ENCODE data around the gene OGT.

OGT gene

GRCh38 chrX:71525316-71525715, 7.6 kb upstream of the OGT start:
- no peak overlapping the region for H3K4me3 Mint-ChIP-seq
- H3K9me3 Mint-ChIP-seq: no peaks in the 10 kb centered on the region
- H3K27me3 Mint-ChIP-seq: no peaks in the 10 kb centered on the region
- H3K36me3 Mint-ChIP-seq (ENCODE audit: low read depth): no peaks in the 10 kb centered on the region
- intact Hi-C loops (cut with micrococcal nuclease): no loop called here
- H3K4me1 Mint-ChIP-seq (ENCODE audit: low read depth): no peaks in the 10 kb centered on the region
- H3K27ac Mint-ChIP-seq: no peak overlapping the region

- Mint-ChIP-seq H3K9me3 (no peaks in the 10 kb centered on the region), H3K4me3 (peak overlapping the region; percentile 99), H3K36me3 (ENCODE audit: low read depth) (peaks cover 27% of the 10 kb centered on the region), H3K27me3 (no peaks in the 10 kb centered on the region), H3K27ac (peak overlapping the region; percentile 98), H3K4me1 (ENCODE audit: low read depth) (peaks cover 7% of the 10 kb centered on the region)
- intact Hi-C loops (cut with micrococcal nuclease): loop anchor here (2.0 to 5.0 kb wide), 2 partner anchors 40 to 165 kb away; partner anchors contain the start of gene TAF1
Observed at GRCh38 chrX:71532078-71532752, 689 bp upstream of the OGT start.

- no peaks in the 10 kb centered on the region for H3K9me3 Mint-ChIP-seq
- H3K4me1 Mint-ChIP-seq (ENCODE audit: low read depth): peaks cover 7% of the 10 kb centered on the region
- H3K36me3 Mint-ChIP-seq (ENCODE audit: low read depth): peaks cover 32% of the 10 kb centered on the region
- intact Hi-C loops (cut with micrococcal nuclease): loop anchor here (2.0 to 5.0 kb wide), 2 partner anchors 41 to 167 kb away; partner anchors contain the start of gene TAF1
- H3K27ac Mint-ChIP-seq: peak overlapping the region; percentile 98
- H3K4me3 Mint-ChIP-seq: peak overlapping the region; percentile 99
- H3K27me3 Mint-ChIP-seq: no peaks in the 10 kb centered on the region
Observed at GRCh38 chrX:71533516-71533850, 579 bp downstream of the OGT start.

GRCh38 chrX:71533851-71534561, 1.1 kb downstream of the OGT start:
- Mint-ChIP-seq H3K4me3 (peak overlapping the region; percentile 99), H3K4me1 (ENCODE audit: low read depth) (peaks cover 7% of the 10 kb centered on the region), H3K36me3 (ENCODE audit: low read depth) (peaks cover 32% of the 10 kb centered on the region), H3K27ac (peak overlapping the region; percentile 98), H3K9me3 (no peaks in the 10 kb centered on the region), H3K27me3 (no peaks in the 10 kb centered on the region)
- intact Hi-C loops (cut with micrococcal nuclease): loop anchor here (2.0 to 5.0 kb wide), 2 partner anchors 42 to 167 kb away; partner anchors contain the start of gene TAF1

DNA sequence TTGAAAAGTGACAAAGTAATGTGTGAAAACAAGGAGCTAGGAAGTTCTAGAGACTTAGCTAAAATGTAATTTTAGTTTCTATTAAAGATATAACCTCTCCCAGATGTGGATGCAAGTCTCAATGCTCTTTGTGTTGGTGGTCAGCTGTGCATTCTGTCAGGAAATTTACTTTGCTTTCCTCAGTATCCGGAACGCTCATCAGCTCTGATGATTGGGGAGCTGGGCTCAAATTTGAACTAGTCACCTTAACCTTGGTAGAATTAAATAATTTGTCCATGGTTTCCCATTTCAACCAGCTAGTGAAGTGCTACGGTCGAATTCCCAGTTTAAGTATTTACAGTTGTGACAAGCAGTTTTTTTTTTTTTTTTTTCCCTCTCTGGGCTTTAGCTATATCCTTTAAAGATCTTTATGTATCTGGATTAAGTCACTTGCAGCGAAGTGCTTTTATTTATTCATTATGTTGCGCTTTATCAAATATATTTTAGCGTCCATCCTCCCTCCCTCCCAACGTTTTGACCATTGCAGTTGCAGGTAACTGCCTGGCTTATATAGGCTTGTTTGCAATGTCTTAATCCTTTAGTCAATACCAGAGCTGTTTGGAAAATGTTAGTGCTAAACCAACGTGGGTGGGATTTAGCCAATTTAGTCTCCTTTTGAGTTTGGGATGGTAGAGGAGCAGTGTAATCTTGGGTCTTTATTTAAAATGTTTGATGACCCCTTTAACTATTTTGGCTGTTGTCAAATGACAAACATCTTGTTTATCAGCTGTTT, 2.1 kb downstream of the OGT start:
- peaks cover 32% of the 10 kb centered on the region for H3K36me3 Mint-ChIP-seq (ENCODE audit: low read depth)
- H3K4me1 Mint-ChIP-seq (ENCODE audit: low read depth): peaks cover 12% of the 10 kb centered on the region
- intact Hi-C loops (cut with micrococcal nuclease): loop anchor here (5.0 kb wide), 1 partner anchor 43 kb away; no protein-coding TSS in a partner anchor

DNA sequence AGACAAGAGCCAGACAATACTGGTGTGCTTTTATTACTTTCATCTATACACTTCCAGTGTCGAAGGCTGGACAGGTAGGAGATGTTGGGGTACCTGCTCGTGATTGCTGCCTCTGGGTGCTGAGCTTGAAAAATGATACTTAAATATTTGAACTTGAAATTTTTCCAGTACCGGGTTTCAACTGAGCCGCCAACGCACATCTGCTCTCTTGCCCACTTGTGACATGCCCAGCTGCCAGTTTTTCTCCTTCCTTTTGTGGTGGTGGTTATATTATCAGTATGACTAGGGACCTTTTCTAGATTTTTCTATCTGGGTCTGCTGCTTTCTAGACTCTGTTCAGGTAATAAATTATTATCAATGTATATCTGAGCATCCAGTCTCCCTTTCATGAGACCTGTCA, 3.4 kb downstream of the OGT start:
- Mint-ChIP-seq H3K4me3 (peak overlapping the region; percentile 49), H3K9me3 (no peaks in the 10 kb centered on the region), H3K36me3 (ENCODE audit: low read depth) (peaks cover 36% of the 10 kb centered on the region), H3K27ac (no peak overlapping the region), H3K27me3 (no peaks in the 10 kb centered on the region), H3K4me1 (ENCODE audit: low read depth) (peaks cover 20% of the 10 kb centered on the region)
- intact Hi-C loops (cut with micrococcal nuclease): no loop called here

More for the DNA sequence above, 2.1 kb downstream of the OGT start:
- Mint-ChIP-seq H3K27ac (peak overlapping the region; percentile 98), H3K27me3 (no peaks in the 10 kb centered on the region), H3K9me3 (no peaks in the 10 kb centered on the region), H3K4me3 (peak overlapping the region; percentile 99)

DNA sequence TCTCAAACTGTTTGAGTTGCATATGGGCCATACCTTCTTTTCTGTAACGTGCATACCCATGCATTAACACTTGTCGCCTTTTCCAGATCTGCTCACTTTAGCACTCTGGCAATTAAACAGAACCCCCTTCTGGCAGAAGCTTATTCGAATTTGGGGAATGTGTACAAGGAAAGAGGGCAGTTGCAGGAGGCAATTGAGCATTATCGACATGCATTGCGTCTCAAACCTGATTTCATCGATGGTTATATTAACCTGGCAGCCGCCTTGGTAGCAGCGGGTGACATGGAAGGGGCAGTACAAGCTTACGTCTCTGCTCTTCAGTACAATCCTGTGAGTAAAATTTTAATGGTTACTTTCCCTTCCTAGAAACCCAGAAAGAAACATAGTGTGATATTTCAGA, 4.8 kb downstream of the OGT start:
- intact Hi-C loops (cut with micrococcal nuclease): no loop called here
- H3K4me1 Mint-ChIP-seq (ENCODE audit: low read depth): peaks cover 32% of the 10 kb centered on the region
- no peak overlapping the region for H3K4me3 Mint-ChIP-seq
- no peak overlapping the region for H3K27ac Mint-ChIP-seq
- no peaks in the 10 kb centered on the region for H3K9me3 Mint-ChIP-seq
- H3K36me3 Mint-ChIP-seq (ENCODE audit: low read depth): peaks cover 49% of the 10 kb centered on the region
- H3K27me3 Mint-ChIP-seq: no peaks in the 10 kb centered on the region

DNA sequence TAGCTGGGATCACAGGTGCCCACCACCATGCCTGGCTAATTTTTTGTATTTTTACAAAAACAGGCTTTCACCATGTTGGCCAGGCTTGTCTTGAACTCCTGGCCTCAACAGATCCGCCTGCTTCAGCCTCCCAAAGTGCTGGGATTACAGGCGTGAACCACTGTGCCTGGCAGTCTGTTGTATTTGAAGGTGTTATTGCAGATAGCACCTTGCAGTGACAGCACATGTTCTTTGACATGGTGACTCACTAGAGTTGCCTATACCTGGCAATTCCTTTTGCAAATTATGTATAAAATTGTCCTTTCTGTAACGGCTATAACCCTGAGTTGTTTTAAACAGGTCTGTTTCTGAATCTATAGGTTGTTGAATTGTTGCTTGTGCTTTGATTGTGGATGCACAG, 7.9 kb downstream of the OGT start:
- H3K27ac Mint-ChIP-seq: peak overlapping the region; percentile 75
- intact Hi-C loops (cut with micrococcal nuclease): no loop called here
- no peaks in the 10 kb centered on the region for H3K9me3 Mint-ChIP-seq
- H3K4me1 Mint-ChIP-seq (ENCODE audit: low read depth): peaks cover 37% of the 10 kb centered on the region
- H3K4me3 Mint-ChIP-seq: no peak overlapping the region
- no peaks in the 10 kb centered on the region for H3K27me3 Mint-ChIP-seq
- H3K36me3 Mint-ChIP-seq (ENCODE audit: low read depth): peaks cover 46% of the 10 kb centered on the region

DNA sequence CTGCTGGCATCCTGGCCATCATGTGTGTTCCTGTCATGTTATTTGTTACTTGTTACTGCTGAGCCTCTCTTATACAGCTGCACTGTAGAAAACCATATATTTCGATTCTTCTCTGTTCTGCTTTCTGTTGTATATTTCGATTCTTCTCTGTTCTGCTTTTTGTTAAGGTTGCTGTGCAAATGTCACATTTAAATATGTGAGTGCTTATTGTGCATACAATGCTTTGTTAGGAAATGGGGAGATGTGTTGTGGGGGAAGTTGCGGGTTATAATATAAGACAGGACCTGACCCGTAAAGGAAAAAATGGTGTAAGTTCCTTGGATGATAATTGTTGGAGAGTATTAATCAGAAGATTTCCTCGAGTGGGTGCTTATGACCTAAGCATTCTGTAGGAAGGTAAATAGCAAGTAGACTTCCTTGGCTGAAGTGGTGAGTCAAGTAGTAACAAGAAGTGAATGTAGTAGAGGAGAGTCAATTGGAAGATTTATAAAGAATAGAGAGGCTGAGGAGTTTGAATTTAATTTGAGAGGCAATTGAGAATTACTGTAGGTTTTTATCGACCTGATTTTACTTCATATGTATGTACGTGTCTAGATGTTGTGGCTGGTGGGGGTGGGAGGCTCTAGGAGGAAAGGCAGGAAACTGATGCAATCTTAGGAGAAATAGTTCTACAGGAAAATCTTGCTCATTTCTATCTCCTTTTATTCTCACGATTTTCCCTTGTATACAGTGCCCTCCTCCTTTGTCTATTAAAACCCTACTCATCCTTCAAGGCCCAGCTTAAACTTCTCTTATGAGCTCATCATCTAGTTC, 8.5 kb downstream of the OGT start:
- Mint-ChIP-seq H3K27me3 (no peaks in the 10 kb centered on the region), H3K4me3 (peak overlapping the region; percentile 39), H3K4me1 (ENCODE audit: low read depth) (peaks cover 34% of the 10 kb centered on the region), H3K36me3 (ENCODE audit: low read depth) (peaks cover 51% of the 10 kb centered on the region), H3K27ac (peak overlapping the region; percentile 75), H3K9me3 (no peaks in the 10 kb centered on the region)
- intact Hi-C loops (cut with micrococcal nuclease): no loop called here

GRCh38 chrX:71542411-71542810, 9.5 kb downstream of the OGT start:
- H3K36me3 Mint-ChIP-seq (ENCODE audit: low read depth): peaks cover 52% of the 10 kb centered on the region
- H3K4me1 Mint-ChIP-seq (ENCODE audit: low read depth): peaks cover 31% of the 10 kb centered on the region
- H3K27ac Mint-ChIP-seq: no peak overlapping the region
- H3K9me3 Mint-ChIP-seq: no peaks in the 10 kb centered on the region
- no peak overlapping the region for H3K4me3 Mint-ChIP-seq
- no peaks in the 10 kb centered on the region for H3K27me3 Mint-ChIP-seq
- intact Hi-C loops (cut with micrococcal nuclease): no loop called here

GRCh38 chrX:71542825-71543224, 9.9 kb downstream of the OGT start:
- Mint-ChIP-seq H3K4me1 (ENCODE audit: low read depth) (peaks cover 31% of the 10 kb centered on the region), H3K36me3 (ENCODE audit: low read depth) (peaks cover 53% of the 10 kb centered on the region), H3K4me3 (no peak overlapping the region), H3K9me3 (no peaks in the 10 kb centered on the region), H3K27ac (no peak overlapping the region), H3K27me3 (no peaks in the 10 kb centered on the region)
- intact Hi-C loops (cut with micrococcal nuclease): no loop called here

DNA sequence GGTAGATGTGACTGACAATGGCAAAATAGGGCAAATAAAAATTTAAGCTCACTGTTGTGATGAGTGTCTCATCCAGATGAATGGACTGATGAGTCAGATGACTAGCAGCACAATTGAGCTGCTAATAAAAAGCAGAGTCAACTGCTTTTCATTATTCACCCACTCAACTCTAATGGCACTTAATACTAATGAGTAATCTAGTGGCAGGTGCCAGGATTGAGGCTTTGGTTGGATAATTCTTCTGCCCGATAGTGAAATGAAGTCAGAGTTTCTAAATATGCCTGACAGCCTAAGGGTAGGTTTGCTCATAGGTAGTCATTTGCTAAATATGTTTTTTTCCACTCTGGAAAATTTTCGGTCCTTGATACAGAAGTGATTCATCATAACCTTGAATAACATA, 10.4 kb downstream of the OGT start:
- peaks cover 56% of the 10 kb centered on the region for H3K36me3 Mint-ChIP-seq (ENCODE audit: low read depth)
- peaks cover 31% of the 10 kb centered on the region for H3K4me1 Mint-ChIP-seq (ENCODE audit: low read depth)
- H3K27ac Mint-ChIP-seq: no peak overlapping the region
- H3K4me3 Mint-ChIP-seq: no peak overlapping the region
- H3K27me3 Mint-ChIP-seq: no peaks in the 10 kb centered on the region
- no peaks in the 10 kb centered on the region for H3K9me3 Mint-ChIP-seq
- intact Hi-C loops (cut with micrococcal nuclease): no loop called here

DNA sequence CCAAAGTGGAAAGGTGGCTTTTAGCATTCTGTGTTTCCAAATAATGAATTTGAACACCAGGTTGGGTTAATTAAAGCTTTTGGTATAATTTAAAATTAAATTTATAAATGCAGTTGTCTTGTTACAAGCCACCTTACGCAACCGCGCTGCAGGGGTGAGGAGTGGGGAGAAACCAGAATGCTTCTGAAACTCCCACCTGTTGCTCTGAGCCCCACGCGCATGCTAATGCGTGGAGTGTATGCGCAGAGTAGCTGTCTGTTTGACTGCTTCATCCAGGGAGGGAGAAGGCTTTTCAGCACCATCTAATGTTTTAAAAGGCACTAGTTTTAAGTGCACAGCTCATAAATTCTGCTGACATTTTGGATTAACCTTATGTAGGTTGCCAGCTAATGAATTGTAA, 12.5 kb downstream of the OGT start:
- Mint-ChIP-seq H3K27me3 (no peaks in the 10 kb centered on the region), H3K9me3 (no peaks in the 10 kb centered on the region)
- intact Hi-C loops (cut with micrococcal nuclease): no loop called here

More for the DNA sequence above, 12.5 kb downstream of the OGT start:
- Mint-ChIP-seq H3K4me1 (ENCODE audit: low read depth) (peaks cover 23% of the 10 kb centered on the region), H3K36me3 (ENCODE audit: low read depth) (peaks cover 59% of the 10 kb centered on the region), H3K4me3 (no peak overlapping the region), H3K27ac (no peak overlapping the region)

Data from dendritic cell treated with granulocyte-macrophage colony-stimulating factor and Interleukin-4, amounts not matched to agents 40 ng/mL and 50 ng/mL, for 4 days (primary cell).